GM12878 (cell line): ENCODE measurements around the gene EPB41L4A. TPM values are rescaled to one million over a fixed set of nuclear protein-coding genes. Genes with fewer than 3 reads are reported as not detected.

Experiments used
- ATAC-seq: fragments of 200-7000 bp; cut with Tn5 transposase; 3 replicates; pipeline ENCODE4 v1.9.1; 2020; ENCODE audit warnings: mild to moderate bottlenecking, moderate library complexity
- BruUV-seq: library from RNA; stranded (reverse); fragments of 400-500 nt; replicated peaks from 2 replicates; lab custom pipeline; 2021; lab: Mats Ljungman, UMichigan
- CTCF ChIA-PET: fragments of 300-600 bp; sonication (Branson Sonifier 250); formaldehyde crosslinking; extraction: SDS; loops from one replicate; lab custom pipeline; 2021; ENCODE audit warnings: inconsistent platforms; lab: Yijun Ruan, JAX
- POLR2A ChIA-PET: fragments of 350-600 bp; formaldehyde crosslinking; extraction: SDS; loops from one replicate; lab custom pipeline; 2021; ENCODE audit warnings: inconsistent platforms; lab: Charles Lee
- RAD21 ChIA-PET: fragments of 300-600 bp; sonication (Branson Sonifier 250); formaldehyde crosslinking; loops from one replicate; lab custom pipeline; 2023; ENCODE audit warnings: antibody characterized with exemption; ENCODE audit not compliant: unreplicated experiment; lab: Charles Lee
- SMC1A ChIA-PET: fragments of 300-600 bp; sonication (Branson Sonifier 250); formaldehyde crosslinking; loops from one replicate; lab custom pipeline; 2023; ENCODE audit not compliant: unreplicated experiment, uncharacterized antibody; lab: Charles Lee
- DNase-seq: peaks from one replicate; pipeline ENCODE4 v3.0.0-alpha.2; 2011; ENCODE audit warnings: low read depth, low spot score
- FAIRE-seq: peaks from 3 replicates; lab custom pipeline; 2011; peaks lifted over from hg19 to GRCh38; lab: Jason Lieb, UNC
- H2AFZ ChIP-seq: 2 replicates; pipeline ENCODE4 v1.6.0; 2011; ENCODE audit warnings: low read depth, low read length, control low read depth; ENCODE audit not compliant: control insufficient read depth
- H3K27ac ChIP-seq: 2 replicates; pipeline ENCODE4 v1.5.1; 2011; ENCODE audit warnings: control low read depth; ENCODE audit not compliant: control insufficient read depth, insufficient read depth
- H3K27me3 ChIP-seq, 2 experiments: replicated peaks in 1 of 2; 2 replicates each; pipeline versions ENCODE4 v1.6.0 to v1.6.1; 2011; ENCODE audit warnings: low read length in 1 of 2; ENCODE audit not compliant: control insufficient read depth in 2 of 2, insufficient read depth in 2 of 2
- H3K36me3 ChIP-seq, 2 experiments: 2 replicates each; pipeline ENCODE4 v1.5.1; 2011; ENCODE audit warnings: low read length in 1 of 2; ENCODE audit not compliant: control insufficient read depth in 2 of 2, insufficient read depth in 2 of 2
- H3K4me1 ChIP-seq: 2 replicates; pipeline ENCODE4 v1.6.1; 2011; ENCODE audit warnings: mild to moderate bottlenecking, low read length, moderate library complexity, mixed read lengths; ENCODE audit not compliant: control insufficient read depth, insufficient read depth
- H3K4me2 ChIP-seq: 2 replicates; pipeline ENCODE4 v1.6.0; 2011; ENCODE audit warnings: control low read depth; ENCODE audit not compliant: control insufficient read depth, insufficient read depth
- H3K4me3 ChIP-seq: fragments of 200-600 bp; sonication (generic); 2 replicates; pipeline ENCODE4 v1.5.1; 2016
- H3K79me2 ChIP-seq: 2 replicates; pipeline ENCODE4 v1.6.0; 2011; ENCODE audit warnings: low read length; ENCODE audit not compliant: control insufficient read depth, insufficient read depth
- H3K9ac ChIP-seq: 2 replicates; pipeline ENCODE4 v1.8.0; 2011; ENCODE audit warnings: low read length, control low read depth, mixed read lengths; ENCODE audit not compliant: control insufficient read depth, insufficient read depth
- H3K9me3 ChIP-seq: replicated peaks from 3 replicates; pipeline ENCODE4 v1.5.1; 2011; ENCODE audit warnings: mild to moderate bottlenecking, low read length; ENCODE audit not compliant: control insufficient read depth, insufficient read depth
- H4K20me1 ChIP-seq: 2 replicates; pipeline ENCODE4 v1.6.0; 2011; ENCODE audit not compliant: control insufficient read depth, insufficient read depth
- FOXK2 ChIP-seq: fragments of 450-650 bp; IDR thresholded peaks from 2 replicates; pipeline ENCODE4 v1.6.1; 2017; ENCODE audit warnings: mild to moderate bottlenecking, moderate library complexity
- FOXM1 ChIP-seq: IDR thresholded peaks from 2 replicates; pipeline ENCODE4 v1.6.1; 2012; ENCODE audit warnings: low read depth, mild to moderate bottlenecking, inconsistent platforms, low read length, moderate library complexity
- KLF5 ChIP-seq: fragments of 450-650 bp; IDR thresholded peaks from 2 replicates; pipeline ENCODE4 v1.6.1; 2014; ENCODE audit warnings: mild to moderate bottlenecking; ENCODE audit not compliant: partially characterized antibody
- NKRF ChIP-seq: fragments of 450-650 bp; conservative IDR thresholded peaks from 2 replicates; pipeline ENCODE4 v1.6.1; 2017; ENCODE audit warnings: mild to moderate bottlenecking, moderate library complexity
- PBX3 ChIP-seq: IDR thresholded peaks from 2 replicates; pipeline ENCODE4 v1.6.1; 2011; ENCODE audit warnings: mild to moderate bottlenecking, low read depth, low read length, moderate library complexity; ENCODE audit not compliant: insufficient replicate concordance
- RELA ChIP-seq: fragments of 450-650 bp; IDR thresholded peaks from 2 replicates; pipeline ENCODE4 v1.8.0; 2014; ENCODE audit warnings: borderline replicate concordance; ENCODE audit not compliant: partially characterized antibody
- SKIL ChIP-seq: fragments of 450-650 bp; IDR thresholded peaks from 2 replicates; pipeline ENCODE4 v1.6.1; 2017; ENCODE audit warnings: mild to moderate bottlenecking, low read depth, inconsistent platforms; ENCODE audit not compliant: poor library complexity, severe bottlenecking
- STAT1 ChIP-seq: fragments of 450-650 bp; conservative IDR thresholded peaks from 2 replicates; pipeline ENCODE4 v1.6.1; 2014; ENCODE audit warnings: antibody characterized with exemption, mild to moderate bottlenecking
- SUPT20H ChIP-seq: IDR thresholded peaks from 2 replicates; pipeline ENCODE4 v1.6.1; 2011; ENCODE audit warnings: low read depth, mild to moderate bottlenecking, low read length, moderate library complexity, borderline replicate concordance; ENCODE audit not compliant: control insufficient read depth
- TARDBP ChIP-seq: IDR thresholded peaks from 2 replicates; pipeline ENCODE4 v1.6.1; 2016; ENCODE audit warnings: borderline replicate concordance
- ZBTB33 ChIP-seq: fragments of 450-650 bp; IDR thresholded peaks from 2 replicates; pipeline ENCODE4 v1.6.1; 2017; ENCODE audit warnings: mild to moderate bottlenecking
- ZNF217 ChIP-seq: fragments of 450-650 bp; IDR thresholded peaks from 2 replicates; pipeline ENCODE4 v1.6.1; 2017; ENCODE audit warnings: antibody characterized with exemption, mild to moderate bottlenecking
- ZNF24 ChIP-seq: fragments of 450-650 bp; IDR thresholded peaks from 2 replicates; pipeline ENCODE4 v1.6.1; 2017; ENCODE audit warnings: antibody characterized with exemption, mild to moderate bottlenecking
- ZNF384 ChIP-seq: IDR thresholded peaks from 2 replicates; pipeline ENCODE4 v1.6.1; 2012; ENCODE audit warnings: low read depth, mild to moderate bottlenecking, low read length, improper control_type of control experiment, borderline replicate concordance
- WGBS: methylation state at CpG from one replicate; pipeline ENCODE4 v1.1.6; 2016; ENCODE audit warnings: low lambda C conversion rate; ENCODE audit not compliant: insufficient replicate concordance, insufficient coverage; ENCODE audit errors: missing lambda C conversion rate; 5-methylcytosine and 5-hydroxymethylcytosine counted together
- in situ Hi-C: fragments of 300-500 bp; cut with MboI; formaldehyde crosslinking; loops from 9 replicates; pipeline ENCODE4 v1.14.3; 2018; ENCODE audit warnings: mixed read lengths
- intact Hi-C: fragments of 100-400 bp; cut with micrococcal nuclease; formaldehyde crosslinking; loops from one replicate; pipeline ENCODE4 v1.14.2; 2022; ENCODE audit not compliant: unreplicated experiment
- polyA plus RNA-seq, 11 experiments: library from polyadenylated mRNA; depleted of rRNA in 4 of 11; unstranded in 6 of 11; stranded (reverse) in 5 of 11; fragments of >200 nt; fragmentation: Nextera tagmentation in 4 of 11; fragmentation: Illumina TruSeq in 1 of 11; extraction: Ambion mirVana in 4 of 11; extraction: Trizol in 1 of 11; gene quantifications; 1 replicate in 1 of 11; 2 replicates in 10 of 11; pipeline versions ENCODE4 v1.2.1 to v1.2.3, GENCODE V29; 2011 to 2016; ENCODE audit warnings: inconsistent platforms in 2 of 11, missing spikeins in 2 of 11, low read depth in 1 of 11
- total RNA-seq, 4 experiments: library from RNA; depleted of rRNA in 3 of 4; stranded (reverse); fragments of >200 nt in 3 of 4; fragmentation: Illumina TruSeq in 1 of 4; extraction: Trizol in 1 of 4; gene quantifications; 2 replicates each; pipeline versions ENCODE4 v1.2.1 to v1.2.3, GENCODE V29; 2013 to 2021

EPB41L4A gene
- total and polyA plus RNA-seq, 10 of the 15 experiments (the other 5 are each of a cell fraction or from before 2014, with no cell fraction given) = 0.10 to 0.67 (median 0.30) TPM

- RAD21 ChIA-PET = no interaction called here
- TF ChIP-seq NKRF (no peak), ZNF384 (no peak), PBX3 (no peak), RELA (no peak), KLF5 (no peak), FOXM1 (no peak), SKIL (no peak), SUPT20H (no peak), STAT1 (no peak), ZNF24 (no peak), FOXK2 (no peak), TARDBP (no peak), ZBTB33 (no peak), ZNF217 (no peak)
- TF ChIP-seq, all 136 proteins: peak for 0
- POLR2A ChIA-PET = no interaction called here
- Histone ChIP-seq H2AFZ (no peak overlapping the region), H4K20me1 (no peaks in the 10 kb centered on the region), H3K27me3 (no peaks in the 10 kb centered on the region; a peak in 1 of 4 replicates), H3K27ac (no peak overlapping the region), H3K4me2 (no peak overlapping the region), H3K36me3 (no peaks in the 10 kb centered on the region), H3K9me3 (no peaks in the 10 kb centered on the region), H3K4me1 (no peaks in the 10 kb centered on the region), H3K79me2 (no peaks in the 10 kb centered on the region), H3K9ac (no peak overlapping the region), H3K4me3 (no peak overlapping the region)
- 30% methylated on average over 2 of the region's 2 CpGs for WGBS
- in situ Hi-C loops (no loop called here), intact Hi-C loops (no loop called here)
- SMC1A ChIA-PET = interaction anchor here (0.6 to 1.7 kb wide), 4 partner anchors 17 to 197 kb away, joined by 3 to 5 read pairs (median 4); no protein-coding TSS in a partner anchor
- no peak for FAIRE-seq
- CTCF ChIA-PET = interaction anchor here (1.4 kb wide), 1 partner anchor 54 kb away, joined by 3 read pairs; no protein-coding TSS in a partner anchor
- ATAC-seq = no peak
- BruUV-seq = no TSS peak
- DNase-seq = no peak
Observed at GRCh38 chr5:112371067-112371466, 48.0 kb downstream of the EPB41L4A start.
